Measurements from ENCODE around the gene FAM222A. TPM values are rescaled to one million over a fixed set of nuclear protein-coding genes. Genes with fewer than 3 reads are reported as not detected.

The FAM222A gene
- total RNA-seq, 1 experiment from 2014 or later: 3.7 TPM

DNA sequence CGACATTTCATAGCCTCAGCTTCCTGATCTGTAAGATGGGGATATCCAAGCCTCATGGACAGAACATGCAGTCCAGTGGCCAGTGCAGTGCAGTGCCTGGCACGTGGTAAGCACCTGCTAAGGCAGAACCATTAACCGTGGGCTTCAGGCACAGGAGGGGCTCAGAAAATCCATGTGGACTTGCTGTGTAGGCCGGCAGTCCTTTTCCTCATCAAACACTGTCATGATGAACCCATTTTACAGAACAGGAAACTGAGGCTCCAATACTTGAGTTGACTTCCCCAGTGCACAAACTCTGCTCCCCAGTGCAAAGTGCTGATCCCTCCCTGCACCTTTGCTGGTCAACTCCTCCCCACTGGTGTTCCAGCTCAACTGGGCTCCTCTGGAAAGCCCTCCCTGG is 101.6 kb downstream of the FAM222A start (continued):
- TF ChIP-seq REST (IDR thresholded peaks at IDR 0.05; ENCODE audit: low read depth) (no peak), SRF (IDR thresholded peaks at IDR 0.05; ENCODE audit: low read depth) (no peak), POLR2AphosphoS5 (IDR thresholded peaks at IDR 0.05; ENCODE audit: low read depth, low read length) (no peak), CEBPB (IDR thresholded peaks at IDR 0.05; ENCODE audit: low read depth) (no peak), RAD21 (IDR thresholded peaks at IDR 0.05; ENCODE audit: low read depth) (no peak), ELF1 (IDR thresholded peaks at IDR 0.05; ENCODE audit: borderline replicate concordance, low read depth) (no peak)
- TF ChIP-seq, protein P1, sequence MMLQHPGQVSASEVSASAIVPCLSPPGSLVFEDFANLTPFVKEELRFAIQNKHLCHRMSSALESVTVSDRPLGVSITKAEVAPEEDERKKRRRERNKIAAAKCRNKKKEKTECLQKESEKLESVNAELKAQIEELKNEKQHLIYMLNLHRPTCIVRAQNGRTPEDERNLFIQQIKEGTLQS (IDR thresholded peaks at IDR 0.05): no peak

GRCh38 chr12:109815757-109816617 is 102.4 kb downstream of the FAM222A start:
- ATAC-seq (no peak), DNase-seq (ENCODE audit: low read depth, low spot score) (no peak)
- intact Hi-C loops (cut with micrococcal nuclease): no loop called here
- Histone ChIP-seq H3K4me2 (ENCODE audit: low read length) (no peak overlapping the region), H3K36me3 (ENCODE audit: control insufficient read depth in 1 of 2, insufficient read depth in 2 of 2, low read length in 2 of 2) (no peaks in the 10 kb centered on the region), H3K4me1 (ENCODE audit: control insufficient read depth in 1 of 2, insufficient read depth in 2 of 2, low read length in 2 of 2) (peaks cover 3 to 11% of the 10 kb centered on the region in 2 experiments; a peak in 3 of 4 replicates), H3K4me3 (replicated peaks in 1 of 2; ENCODE audit: low read depth in 1 of 2, low read length in 2 of 2) (no peak overlapping the region), H2AFZ (ENCODE audit: low read depth, low read length, poor library complexity, severe bottlenecking) (no peak overlapping the region), H3K27ac (ENCODE audit: low read depth, low read length) (no peak overlapping the region), H3K9me3 (ENCODE audit: control insufficient read depth in 1 of 2, insufficient read depth in 1 of 2, low read depth in 1 of 2, low read length in 2 of 2) (no peaks in the 10 kb centered on the region; a peak in 1 of 4 replicates), H3K27me3 (ENCODE audit: insufficient read depth, low read length) (no peaks in the 10 kb centered on the region), H3K9ac (ENCODE audit: low read length) (no peak overlapping the region), H3K9me2 (ENCODE audit: insufficient read depth) (no peaks in the 10 kb centered on the region), H4K20me1 (ENCODE audit: insufficient read depth) (no peaks in the 10 kb centered on the region), H3K79me2 (ENCODE audit: insufficient read depth, low read length) (no peaks in the 10 kb centered on the region)
- ChIA-PET RAD21 (ENCODE audit: low non-redundant PET in 1 of 2, low total read pairs in 2 of 2, uncharacterized antibody in 2 of 2, unreplicated experiment in 2 of 2) (no interaction called here), CTCF (no interaction called here), POLR2A (no interaction called here)
- no TSS peak for BruUV-seq (replicated peaks)
- TF ChIP-seq, protein P1 (IDR thresholded peaks at IDR 0.05): no peak
- TF ChIP-seq, protein P2, sequence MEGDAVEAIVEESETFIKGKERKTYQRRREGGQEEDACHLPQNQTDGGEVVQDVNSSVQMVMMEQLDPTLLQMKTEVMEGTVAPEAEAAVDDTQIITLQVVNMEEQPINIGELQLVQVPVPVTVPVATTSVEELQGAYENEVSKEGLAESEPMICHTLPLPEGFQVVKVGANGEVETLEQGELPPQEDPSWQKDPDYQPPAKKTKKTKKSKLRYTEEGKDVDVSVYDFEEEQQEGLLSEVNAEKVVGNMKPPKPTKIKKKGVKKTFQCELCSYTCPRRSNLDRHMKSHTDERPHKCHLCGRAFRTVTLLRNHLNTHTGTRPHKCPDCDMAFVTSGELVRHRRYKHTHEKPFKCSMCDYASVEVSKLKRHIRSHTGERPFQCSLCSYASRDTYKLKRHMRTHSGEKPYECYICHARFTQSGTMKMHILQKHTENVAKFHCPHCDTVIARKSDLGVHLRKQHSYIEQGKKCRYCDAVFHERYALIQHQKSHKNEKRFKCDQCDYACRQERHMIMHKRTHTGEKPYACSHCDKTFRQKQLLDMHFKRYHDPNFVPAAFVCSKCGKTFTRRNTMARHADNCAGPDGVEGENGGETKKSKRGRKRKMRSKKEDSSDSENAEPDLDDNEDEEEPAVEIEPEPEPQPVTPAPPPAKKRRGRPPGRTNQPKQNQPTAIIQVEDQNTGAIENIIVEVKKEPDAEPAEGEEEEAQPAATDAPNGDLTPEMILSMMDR (IDR thresholded peaks at IDR 0.05 in 2 of 3, conservative IDR thresholded peaks at IDR 0.05 in 1 of 3; ENCODE audit: borderline replicate concordance in 1 of 3, insufficient read depth in 1 of 3, low read depth in 2 of 3, low read length in 2 of 3): no peak
- TF ChIP-seq SP1 (IDR thresholded peaks at IDR 0.05; ENCODE audit: low read depth) (no peak), RAD21 (IDR thresholded peaks at IDR 0.05; ENCODE audit: low read depth) (no peak)
